Measurements from ENCODE around the gene TPRG1L. TPM values are rescaled to one million over a fixed set of nuclear protein-coding genes. Genes with fewer than 3 reads are reported as not detected.

TPRG1L gene
- total and polyA plus RNA-seq, 4 donors = 35.4 to 51.0 (median 40.5) TPM

DNA sequence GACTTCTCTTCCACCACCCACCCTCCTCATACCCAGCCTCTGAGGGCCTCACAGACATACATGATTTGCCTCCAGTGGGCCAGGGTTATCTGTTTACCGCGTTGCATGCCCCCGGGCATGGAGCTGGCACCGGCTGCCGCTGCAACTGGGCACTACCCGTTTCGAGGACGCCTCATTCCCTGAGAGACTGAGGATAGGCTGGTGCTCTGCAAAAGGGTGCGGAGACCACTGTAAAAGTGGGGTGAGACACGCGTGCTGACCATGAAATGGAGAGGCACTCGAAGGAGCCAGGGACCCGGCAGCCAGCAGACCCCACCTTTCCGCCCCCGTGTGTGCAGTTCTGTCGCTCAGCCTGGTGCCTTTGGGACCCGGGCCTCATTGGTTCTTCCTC is 48.2 kb downstream of the TPRG1L start:
- ATAC-seq (ENCODE audit: low FRiP score) (no peak), DNase-seq (peak; percentile 42 to 59)
- H3K9me3 ChIP-seq (ENCODE audit: control insufficient read depth, low read length) = no peaks in the 10 kb centered on the region
- H3K4me1 ChIP-seq (ENCODE audit: control insufficient read depth in 1 of 2, insufficient read depth in 2 of 2, low read length in 2 of 2) = no peaks in the 10 kb centered on the region
- H3K27me3 ChIP-seq (ENCODE audit: control insufficient read depth in 1 of 2, insufficient read depth in 2 of 2, low read length in 1 of 2) = no peaks in the 10 kb centered on the region
- 83 to 90% methylated on average over 17 of the region's 17 CpGs for WGBS, 2 donors
- intact Hi-C loops (cut with DNase I) = no loop called here
- no peak overlapping the region for H3K27ac ChIP-seq (ENCODE audit: low read depth in 1 of 2, low read length in 2 of 2)
- no peaks in the 10 kb centered on the region for H3K36me3 ChIP-seq (ENCODE audit: control insufficient read depth in 1 of 2, insufficient read depth in 2 of 2, low read length in 1 of 2)
- H3K4me3 ChIP-seq (ENCODE audit: low read length in 2 of 2) = no peak overlapping the region

DNA sequence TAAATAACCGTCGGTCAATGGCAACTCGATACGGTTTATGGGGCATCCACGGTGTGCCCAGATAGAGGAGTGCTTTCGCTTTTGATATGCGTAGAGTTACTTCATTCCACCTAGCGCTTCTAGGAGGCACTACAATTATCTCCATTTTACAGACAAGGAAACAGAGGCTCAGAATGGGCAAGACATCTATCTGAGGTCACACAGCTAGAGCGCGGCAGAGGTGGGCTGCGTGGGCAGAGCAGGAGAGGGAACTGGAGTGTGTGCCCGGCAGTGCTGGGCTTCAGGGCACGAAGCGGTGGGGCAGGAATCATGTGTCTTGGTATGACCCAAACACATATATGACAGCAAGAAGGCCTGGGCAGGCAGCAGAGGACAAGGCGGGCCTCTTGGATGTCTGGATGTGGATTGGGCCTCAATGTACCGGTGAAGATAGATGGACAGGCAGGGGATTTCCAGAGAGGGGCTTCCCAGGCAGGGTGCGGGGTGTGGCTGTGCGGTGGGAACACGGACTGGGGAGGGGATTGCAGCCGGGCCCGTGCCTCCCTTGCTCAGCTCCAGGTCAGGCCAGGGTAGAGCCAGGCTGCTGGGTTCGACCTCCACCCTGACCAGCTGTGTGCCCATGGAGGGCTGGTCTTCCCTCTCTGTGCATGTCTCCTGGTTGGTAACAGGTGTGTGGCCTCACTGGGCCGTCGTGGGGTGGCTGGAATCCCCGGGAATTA is 48.7 kb downstream of the TPRG1L start:
- no peak overlapping the region for H3K27ac ChIP-seq (ENCODE audit: low read depth in 1 of 2, low read length in 2 of 2)
- H3K9me3 ChIP-seq (ENCODE audit: control insufficient read depth, low read length) = no peaks in the 10 kb centered on the region
- no peak for ATAC-seq (ENCODE audit: low FRiP score)
- no peaks in the 10 kb centered on the region for H3K27me3 ChIP-seq (ENCODE audit: control insufficient read depth in 1 of 2, insufficient read depth in 2 of 2, low read length in 1 of 2)
- peak; percentile 27 to 65 for DNase-seq
- intact Hi-C loops (cut with DNase I) = no loop called here
- no peaks in the 10 kb centered on the region for H3K36me3 ChIP-seq (ENCODE audit: control insufficient read depth in 1 of 2, insufficient read depth in 2 of 2, low read length in 1 of 2)
- H3K4me1 ChIP-seq (ENCODE audit: control insufficient read depth in 1 of 2, insufficient read depth in 2 of 2, low read length in 2 of 2) = no peaks in the 10 kb centered on the region
- no peak overlapping the region for H3K4me3 ChIP-seq (ENCODE audit: low read length in 2 of 2)
- 89 to 91% methylated on average over 24 to 25 of the region's 25 CpGs for WGBS, 2 donors

DNA sequence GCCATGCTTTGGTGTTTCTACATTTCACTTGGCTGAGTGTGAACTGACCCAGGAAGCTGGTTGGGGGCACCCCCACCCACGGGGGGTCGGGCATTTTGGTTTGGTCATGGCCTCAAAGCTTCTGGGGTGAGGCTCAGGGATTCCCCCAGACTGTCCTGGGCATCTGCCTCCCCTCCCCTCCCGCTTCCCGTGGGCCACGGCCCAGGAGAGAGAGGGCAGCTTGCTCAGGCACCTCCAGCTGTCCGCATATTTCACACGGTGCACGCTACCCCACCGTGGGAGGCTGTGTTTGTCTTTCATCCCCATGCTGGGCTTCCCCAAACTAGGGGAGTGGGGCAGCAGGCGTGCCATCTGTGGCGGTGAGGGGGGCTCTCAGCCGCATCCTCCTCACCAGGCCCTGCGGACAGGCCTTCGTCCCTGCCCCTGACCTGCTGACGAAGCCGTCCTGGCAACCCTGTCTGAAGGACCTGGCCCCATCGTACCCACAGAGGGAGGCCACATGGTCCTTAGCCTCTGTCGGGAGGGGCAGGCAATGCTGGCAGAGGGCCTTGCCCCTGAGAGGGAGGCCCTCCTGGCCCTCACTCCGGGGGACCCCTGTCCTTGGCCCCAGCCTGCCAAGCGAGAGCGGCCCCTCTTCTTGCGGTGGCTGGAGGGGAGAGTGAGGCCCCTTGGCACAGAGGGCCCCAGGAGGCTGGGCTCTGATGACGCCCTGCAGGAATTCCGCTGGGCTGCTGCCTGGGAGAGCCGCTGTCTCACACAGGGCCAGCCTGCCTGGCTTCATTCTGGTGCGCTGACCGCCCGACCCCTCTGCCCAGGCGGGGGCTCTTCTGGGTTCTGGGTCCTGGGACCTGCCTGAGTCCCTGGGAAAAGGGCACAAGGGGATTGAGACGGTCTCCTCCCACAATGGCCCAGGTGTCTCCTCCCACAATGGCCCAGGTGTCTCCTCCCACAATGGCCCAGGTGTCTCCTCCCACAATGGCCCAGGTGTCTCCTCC is 49.6 kb downstream of the TPRG1L start:
- ATAC-seq (ENCODE audit: low FRiP score) = no peak
- no peaks in the 10 kb centered on the region for H3K4me1 ChIP-seq (ENCODE audit: control insufficient read depth in 1 of 2, insufficient read depth in 2 of 2, low read length in 2 of 2)
- no peak overlapping the region for H3K27ac ChIP-seq (ENCODE audit: low read depth in 1 of 2, low read length in 2 of 2)
- intact Hi-C loops (cut with DNase I) = no loop called here
- DNase-seq = peak in 1 of 2 donors; percentile 36
- WGBS, 2 donors = 59 to 60% methylated on average over 25 to 30 of the region's 30 CpGs
- no peaks in the 10 kb centered on the region for H3K9me3 ChIP-seq (ENCODE audit: control insufficient read depth, low read length)
- no peaks in the 10 kb centered on the region for H3K36me3 ChIP-seq (ENCODE audit: control insufficient read depth in 1 of 2, insufficient read depth in 2 of 2, low read length in 1 of 2)
- H3K4me3 ChIP-seq (ENCODE audit: low read length in 2 of 2) = no peak overlapping the region
- no peaks in the 10 kb centered on the region for H3K27me3 ChIP-seq (ENCODE audit: control insufficient read depth in 1 of 2, insufficient read depth in 2 of 2, low read length in 1 of 2)

DNA sequence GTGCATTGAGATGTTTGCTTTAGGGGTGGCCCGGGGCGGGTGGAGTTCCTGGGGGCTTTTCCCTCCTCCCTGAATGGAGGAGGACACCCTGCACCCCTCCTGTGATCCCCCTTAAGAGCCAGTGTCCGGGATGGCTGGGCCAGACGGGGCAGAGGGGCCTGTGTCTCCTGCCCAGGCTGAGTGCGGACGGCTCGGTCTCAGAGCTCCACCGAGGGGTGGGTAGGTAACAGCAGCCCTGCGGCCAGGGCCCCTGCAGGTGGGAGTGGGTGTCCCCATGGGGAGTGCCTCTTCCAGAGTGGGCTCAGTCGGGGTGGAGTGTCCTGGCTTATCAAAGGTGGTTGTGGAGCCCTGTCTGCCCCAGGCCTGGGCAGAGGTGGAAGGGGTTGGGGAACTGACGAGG is 50.6 kb downstream of the TPRG1L start:
- DNase-seq (peak in 1 of 2 donors; percentile 31), ATAC-seq (ENCODE audit: low FRiP score) (no peak)
- Histone ChIP-seq H3K9me3 (ENCODE audit: control insufficient read depth, low read length) (no peaks in the 10 kb centered on the region), H3K36me3 (ENCODE audit: control insufficient read depth in 1 of 2, insufficient read depth in 2 of 2, low read length in 1 of 2) (no peaks in the 10 kb centered on the region), H3K27me3 (ENCODE audit: control insufficient read depth in 1 of 2, insufficient read depth in 2 of 2, low read length in 1 of 2) (no peaks in the 10 kb centered on the region), H3K4me1 (ENCODE audit: control insufficient read depth in 1 of 2, insufficient read depth in 2 of 2, low read length in 2 of 2) (no peaks in the 10 kb centered on the region), H3K4me3 (ENCODE audit: low read length in 2 of 2) (no peak overlapping the region), H3K27ac (ENCODE audit: low read depth in 1 of 2, low read length in 2 of 2) (no peak overlapping the region)
- intact Hi-C loops (cut with DNase I) = no loop called here
- WGBS, 2 donors = 78 to 84% methylated on average over 11 of the region's 11 CpGs

DNA sequence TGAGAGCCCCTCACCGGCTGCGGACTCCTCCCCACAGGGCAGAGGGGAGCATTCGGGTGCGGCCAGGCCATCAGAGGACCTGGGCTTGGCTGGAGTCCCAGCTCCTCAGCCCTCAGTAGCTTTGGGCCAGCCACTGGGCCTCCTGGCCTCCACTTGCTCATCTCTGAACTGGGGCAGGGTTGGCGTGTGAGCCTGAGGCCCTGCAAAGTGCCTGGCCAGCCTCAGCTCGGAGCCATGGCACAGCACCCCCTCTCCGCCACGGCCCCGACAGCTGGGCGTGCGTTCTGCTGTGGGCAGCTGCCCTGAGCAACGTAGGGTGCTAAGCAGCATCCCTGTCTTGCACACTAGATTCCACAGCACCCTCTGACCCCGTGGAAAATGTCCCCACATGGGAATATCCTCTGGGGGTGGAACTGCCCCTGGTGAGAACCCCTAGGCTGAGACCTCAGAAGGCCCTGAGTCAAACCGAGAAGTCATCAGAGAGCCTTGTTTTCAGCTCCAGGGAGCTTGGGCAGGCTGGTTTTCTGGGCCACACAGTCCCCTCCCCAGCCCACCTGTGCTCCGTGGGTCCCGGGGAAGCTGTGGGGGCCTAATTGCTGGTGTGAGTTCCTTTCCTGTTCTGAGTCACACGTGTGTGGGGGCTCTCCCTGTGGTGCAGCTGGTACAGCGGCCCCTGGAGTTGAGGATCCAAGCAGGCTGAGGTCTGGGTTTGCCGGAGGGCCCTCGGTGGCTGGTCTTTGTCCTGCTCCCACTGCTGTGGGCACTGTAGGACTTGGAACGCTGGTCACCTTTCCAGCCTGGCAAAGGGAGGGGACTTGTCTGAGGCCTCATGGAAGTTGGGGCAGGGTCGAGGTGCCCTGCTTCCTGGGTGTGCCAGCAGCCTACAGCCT is 52.0 kb downstream of the TPRG1L start:
- Histone ChIP-seq H3K4me1 (ENCODE audit: control insufficient read depth in 1 of 2, insufficient read depth in 2 of 2, low read length in 2 of 2) (no peaks in the 10 kb centered on the region), H3K27me3 (ENCODE audit: control insufficient read depth in 1 of 2, insufficient read depth in 2 of 2, low read length in 1 of 2) (no peaks in the 10 kb centered on the region), H3K27ac (ENCODE audit: low read depth in 1 of 2, low read length in 2 of 2) (no peak overlapping the region), H3K4me3 (ENCODE audit: low read length in 2 of 2) (no peak overlapping the region), H3K36me3 (ENCODE audit: control insufficient read depth in 1 of 2, insufficient read depth in 2 of 2, low read length in 1 of 2) (no peaks in the 10 kb centered on the region), H3K9me3 (ENCODE audit: control insufficient read depth, low read length) (no peaks in the 10 kb centered on the region)
- DNase-seq (peak in 1 of 2 donors; percentile 43), ATAC-seq (ENCODE audit: low FRiP score) (peak; percentile 21)
- 88 to 90% methylated on average over 22 of the region's 22 CpGs for WGBS, 2 donors
- intact Hi-C loops (cut with DNase I) = no loop called here

DNA sequence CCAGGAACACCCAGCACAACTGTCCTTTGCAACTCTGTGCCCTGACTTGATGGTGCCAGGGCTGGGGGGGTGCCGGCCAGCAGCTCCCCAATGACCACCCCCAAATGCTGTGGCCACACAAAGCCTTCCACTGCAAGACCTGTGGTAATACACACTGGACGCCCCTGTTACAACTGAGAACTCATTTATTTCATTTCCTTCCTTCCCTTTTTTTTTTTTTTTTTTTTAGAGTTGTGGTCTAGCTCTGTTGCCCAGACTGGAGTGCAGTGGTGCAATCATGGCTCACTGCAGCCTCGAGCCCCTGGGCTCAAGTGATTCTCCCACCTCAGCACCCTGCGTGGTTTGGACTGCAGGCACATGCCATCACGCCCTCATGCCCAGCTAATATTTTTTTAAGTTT is 52.7 kb downstream of the TPRG1L start:
- ATAC-seq (ENCODE audit: low FRiP score) (no peak), DNase-seq (peak in 1 of 2 donors; percentile 46)
- Histone ChIP-seq H3K4me1 (ENCODE audit: control insufficient read depth in 1 of 2, insufficient read depth in 2 of 2, low read length in 2 of 2) (no peaks in the 10 kb centered on the region), H3K36me3 (ENCODE audit: control insufficient read depth in 1 of 2, insufficient read depth in 2 of 2, low read length in 1 of 2) (no peaks in the 10 kb centered on the region), H3K27ac (ENCODE audit: low read depth in 1 of 2, low read length in 2 of 2) (no peak overlapping the region), H3K27me3 (ENCODE audit: control insufficient read depth in 1 of 2, insufficient read depth in 2 of 2, low read length in 1 of 2) (no peaks in the 10 kb centered on the region), H3K4me3 (ENCODE audit: low read length in 2 of 2) (no peak overlapping the region), H3K9me3 (ENCODE audit: control insufficient read depth, low read length) (no peaks in the 10 kb centered on the region)
- intact Hi-C loops (cut with DNase I) = no loop called here
- WGBS, 2 donors = 73 to 77% methylated on average over 5 of the region's 5 CpGs

DNA sequence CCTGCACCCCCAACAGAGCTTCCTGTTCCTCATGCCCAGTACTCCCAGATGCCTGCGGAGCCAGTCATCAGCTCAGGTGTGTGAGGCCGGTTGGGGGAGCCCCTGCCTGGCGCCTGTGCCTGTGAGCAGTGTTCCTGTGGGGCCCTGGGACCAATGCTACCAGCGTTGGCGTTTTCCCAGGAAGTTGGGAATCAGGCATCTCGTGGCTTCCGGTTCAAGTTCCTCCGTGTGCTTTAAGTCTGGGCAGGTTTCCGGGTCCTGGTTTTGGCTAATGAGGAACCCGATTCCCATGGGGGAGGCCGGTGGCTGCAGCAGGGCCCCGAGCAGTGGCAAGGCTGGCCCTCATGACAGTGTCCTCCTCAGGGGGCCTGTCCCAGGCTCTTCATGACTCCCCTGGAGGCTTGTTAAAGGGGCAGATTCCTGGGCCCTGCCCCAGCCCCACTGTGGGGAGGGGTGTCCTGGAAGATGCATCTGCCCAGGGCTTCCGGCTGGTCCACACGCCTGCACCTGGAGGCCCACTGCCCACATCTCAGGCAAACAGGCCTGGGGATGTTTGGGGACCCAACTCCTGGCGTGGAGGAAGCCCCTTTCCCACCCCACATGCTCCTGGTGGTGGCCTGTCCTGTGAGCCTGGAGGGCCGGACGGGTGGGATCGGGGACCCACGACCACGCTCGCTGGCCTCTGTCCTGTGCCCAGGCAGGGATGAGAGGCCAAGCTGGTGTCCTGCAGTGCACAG is 53.7 kb downstream of the TPRG1L start:
- Histone ChIP-seq H3K9me3 (ENCODE audit: control insufficient read depth, low read length) (no peaks in the 10 kb centered on the region), H3K27ac (ENCODE audit: low read depth in 1 of 2, low read length in 2 of 2) (no peak overlapping the region), H3K4me1 (ENCODE audit: control insufficient read depth in 1 of 2, insufficient read depth in 2 of 2, low read length in 2 of 2) (no peaks in the 10 kb centered on the region), H3K27me3 (ENCODE audit: control insufficient read depth in 1 of 2, insufficient read depth in 2 of 2, low read length in 1 of 2) (no peaks in the 10 kb centered on the region), H3K36me3 (ENCODE audit: control insufficient read depth in 1 of 2, insufficient read depth in 2 of 2, low read length in 1 of 2) (no peaks in the 10 kb centered on the region), H3K4me3 (ENCODE audit: low read length in 2 of 2) (no peak overlapping the region)
- no peak for ATAC-seq (ENCODE audit: low FRiP score)
- intact Hi-C loops (cut with DNase I) = no loop called here
- 79 to 81% methylated on average over 21 of the region's 21 CpGs for WGBS, 2 donors
- DNase-seq = peak in 1 of 2 donors; percentile 45

DNA sequence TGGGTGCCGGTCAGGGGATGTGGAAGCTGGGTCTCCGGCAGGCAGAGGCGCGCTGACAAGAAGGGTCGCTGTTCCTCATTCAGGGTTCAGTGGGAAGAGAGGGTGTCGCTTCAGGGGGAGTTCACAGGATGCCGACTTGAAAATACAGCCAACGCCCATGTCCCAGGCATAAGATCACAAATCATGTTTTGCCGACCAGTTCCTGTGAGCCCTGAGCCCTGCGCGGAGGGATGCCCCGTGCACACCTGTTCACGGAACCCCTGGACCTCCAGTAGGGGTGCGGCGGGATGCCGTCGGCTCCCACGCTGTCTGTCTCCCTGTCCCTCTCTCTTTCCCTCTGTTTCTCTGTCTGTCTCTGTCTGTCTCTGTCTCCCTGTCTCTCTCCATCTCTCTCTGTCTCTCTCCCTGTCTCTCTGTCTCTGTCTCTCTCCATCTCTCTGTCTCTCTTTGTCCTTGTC is 54.3 kb downstream of the TPRG1L start:
- no peaks in the 10 kb centered on the region for H3K4me1 ChIP-seq (ENCODE audit: control insufficient read depth in 1 of 2, insufficient read depth in 2 of 2, low read length in 2 of 2)
- intact Hi-C loops (cut with DNase I) = no loop called here

More for the DNA sequence above, 54.3 kb downstream of the TPRG1L start:
- no peaks in the 10 kb centered on the region for H3K36me3 ChIP-seq (ENCODE audit: control insufficient read depth in 1 of 2, insufficient read depth in 2 of 2, low read length in 1 of 2)
- no peaks in the 10 kb centered on the region for H3K9me3 ChIP-seq (ENCODE audit: control insufficient read depth, low read length)
- no peak overlapping the region for H3K4me3 ChIP-seq (ENCODE audit: low read length in 2 of 2)
- WGBS, 2 donors = 76 to 82% methylated on average over 18 of the region's 18 CpGs
- no peak overlapping the region for H3K27ac ChIP-seq (ENCODE audit: low read depth in 1 of 2, low read length in 2 of 2)
- DNase-seq = peak in 1 of 2 donors; percentile 29
- no peaks in the 10 kb centered on the region for H3K27me3 ChIP-seq (ENCODE audit: control insufficient read depth in 1 of 2, insufficient read depth in 2 of 2, low read length in 1 of 2)
- ATAC-seq (ENCODE audit: low FRiP score) = no peak
